GM12892 (cell line): ENCODE results near the gene CDH4.

ENCODE experiments used
- POLR2A ChIP-seq: IDR thresholded peaks from 2 replicates; pipeline ENCODE4 v1.6.1; 2011; ENCODE audit warnings: low read depth, low read length, control low read depth
- POLR2AphosphoS5 ChIP-seq: IDR thresholded peaks from 2 replicates; pipeline ENCODE4 v1.6.1; 2011; ENCODE audit warnings: low read depth, low read length, control low read depth

DNA sequence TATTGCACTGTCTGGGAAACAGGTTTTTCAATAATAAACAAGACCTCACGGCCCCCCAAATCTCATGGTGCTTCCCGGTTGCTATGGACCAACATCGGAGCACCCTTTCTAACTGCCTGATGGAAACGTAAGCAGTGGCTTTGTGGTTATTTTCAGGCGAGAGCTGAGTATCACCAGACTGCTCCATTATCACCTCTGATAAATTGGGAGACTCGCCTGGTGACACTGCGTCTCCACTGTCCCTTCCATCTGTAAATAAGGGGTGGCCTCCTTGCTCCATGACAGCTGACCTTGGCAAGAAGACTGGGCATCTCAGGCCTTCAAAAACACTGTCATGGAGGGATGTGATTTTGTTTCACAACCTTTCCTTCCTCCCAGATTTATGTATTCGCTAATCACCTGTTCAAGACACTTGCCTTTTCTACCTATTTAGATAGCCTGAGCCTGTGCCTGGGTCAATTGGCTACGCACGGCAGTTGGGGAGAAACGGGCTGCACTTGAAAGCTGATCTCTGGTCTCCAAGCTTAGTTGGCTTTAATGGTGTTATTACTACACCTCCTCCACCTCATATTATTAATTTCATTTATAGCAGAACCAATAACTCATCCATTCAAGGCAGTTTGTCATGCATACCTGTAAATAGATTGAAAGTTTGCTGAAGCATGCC is 17.7 kb upstream of the CDH4 start:
- TF ChIP-seq POLR2A (no peak), POLR2AphosphoS5 (no peak)
